Activated T-helper 9 cell treated with anti-CD3 and anti-CD28 coated beads, Interleukin-2, amount 50 U/mL, for 16 hours (primary cell): ENCODE results near the gene CLK1.
"Not testable (repeated sequence)": the region's sequence is repeated elsewhere in the genome, so short reads cannot be mapped to it uniquely, and the experiment has no call there.

Experiments
- DNase-seq: peaks from one replicate; pipeline ENCODE4 v3.0.0-alpha.2; 2020; ENCODE audit warnings: low read depth

Gene CLK1

DNA sequence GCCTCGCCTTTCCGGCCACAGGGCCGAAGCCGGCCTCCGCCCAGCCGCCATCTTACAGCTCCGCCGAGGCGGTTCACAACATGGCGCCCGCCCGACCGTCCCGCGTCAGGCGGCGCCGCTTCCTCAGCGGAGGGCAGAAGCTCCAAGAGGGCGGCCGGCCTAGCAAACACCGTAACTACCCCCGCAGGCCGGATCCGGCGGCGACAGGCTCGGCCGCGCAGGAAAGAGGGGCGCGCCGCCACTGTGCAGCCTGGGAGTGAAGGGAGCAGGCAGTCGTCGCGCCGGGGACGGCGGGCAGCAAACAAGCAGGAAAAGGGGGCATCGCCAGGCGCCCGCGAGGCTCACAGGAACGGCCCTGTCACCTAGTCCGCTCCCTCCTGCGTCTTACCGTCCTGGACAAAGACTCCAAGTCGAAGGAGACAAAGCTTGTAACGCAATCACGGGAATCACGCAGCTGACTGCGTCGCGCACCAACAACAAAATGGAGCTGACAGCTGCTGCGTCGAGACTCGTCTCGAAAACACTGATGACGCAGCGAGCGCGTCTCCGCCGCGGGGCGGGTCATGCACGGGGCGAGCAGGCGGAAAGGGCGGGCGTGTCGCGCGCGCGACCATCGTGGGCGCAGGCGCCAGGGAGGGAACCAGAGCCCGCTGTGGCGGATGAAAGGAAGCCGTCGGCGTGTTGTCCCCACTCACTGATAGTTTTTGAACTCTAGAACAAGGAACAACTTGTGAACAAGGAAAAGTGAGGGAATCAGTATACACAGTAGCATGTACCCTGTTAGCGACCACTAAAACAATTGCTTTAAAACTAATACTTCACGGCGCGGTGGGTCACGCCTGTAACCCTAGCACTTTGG, at the start of gene CLK1:
Gene CLK1 (minus strand): TSS at position 483 of the 859 bp plus-strand sequence. CDS start 2,796 bp downstream, outside the sequence.
- DNase-seq = peak; percentile 97

DNA sequence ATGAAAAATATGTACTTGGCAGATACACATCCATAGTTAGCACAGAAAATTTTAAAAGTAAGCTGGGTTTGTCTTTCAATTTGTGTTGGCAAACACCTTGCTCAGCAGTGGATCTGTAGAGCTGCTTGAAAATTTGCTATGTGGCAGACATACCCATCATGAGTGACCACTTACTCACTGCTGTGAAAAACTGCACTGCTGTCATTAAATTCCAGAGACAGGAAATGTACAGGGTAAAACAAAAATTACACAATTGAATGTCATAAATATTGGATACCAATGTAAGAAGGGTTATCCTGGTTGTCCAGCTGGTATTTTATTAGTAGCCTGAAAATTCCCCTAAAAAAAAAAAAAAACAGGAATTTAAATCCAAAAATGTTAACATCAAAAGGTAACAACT, 49.2 kb upstream of the CLK1 start:
- DNase-seq = no peak

DNA sequence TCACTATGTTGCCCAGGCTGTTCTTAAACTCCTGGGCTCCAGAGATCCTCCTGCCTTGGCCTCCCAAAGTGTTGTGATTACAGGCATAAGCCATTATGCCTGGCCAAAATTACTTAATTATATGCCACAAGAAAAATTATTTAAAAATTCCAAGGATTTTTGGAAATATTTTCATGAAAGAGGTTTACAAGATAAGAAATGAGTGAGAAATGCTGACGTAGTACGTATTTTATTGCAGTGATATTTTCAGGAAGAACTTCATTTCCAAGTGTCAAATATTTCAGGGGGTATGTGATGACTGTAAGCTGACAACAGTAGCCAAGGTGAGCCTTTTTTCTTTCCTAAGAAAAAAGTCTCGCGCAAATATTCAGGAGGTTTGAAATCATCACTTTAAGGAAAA, 45.5 kb upstream of the CLK1 start:
- DNase-seq = no peak

DNA sequence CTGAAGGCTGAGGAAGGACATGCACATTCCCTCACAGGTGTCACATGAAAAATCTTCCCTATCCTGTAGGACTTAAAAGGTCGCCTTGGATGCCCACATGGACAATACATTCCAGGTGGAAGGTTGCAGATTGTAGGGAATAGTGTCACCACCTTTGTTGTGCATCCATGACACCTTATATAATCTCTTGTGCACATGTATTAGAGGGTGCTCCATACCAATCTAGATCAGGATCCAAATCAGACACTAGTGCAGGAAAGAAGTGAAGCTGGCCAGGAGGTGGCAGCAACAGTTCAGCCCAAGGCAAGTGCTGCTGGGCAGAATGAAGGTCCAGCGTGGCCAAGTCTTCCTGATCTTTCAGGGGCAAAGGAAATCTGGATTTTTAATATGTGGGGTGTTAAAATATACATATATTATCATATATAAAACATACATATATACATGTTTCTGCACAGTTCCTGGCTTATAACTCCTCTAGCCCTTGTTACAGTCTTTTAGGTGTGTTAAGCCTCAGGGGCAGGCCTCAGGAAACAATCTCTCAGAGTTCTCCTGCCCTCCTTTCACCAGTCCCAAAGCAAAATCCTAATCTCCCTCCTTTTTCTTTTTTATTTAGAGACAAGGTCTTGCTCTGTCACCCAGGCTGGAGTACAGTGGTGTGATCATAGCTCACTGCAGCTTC, 41.3 kb upstream of the CLK1 start:
- no peak for DNase-seq

DNA sequence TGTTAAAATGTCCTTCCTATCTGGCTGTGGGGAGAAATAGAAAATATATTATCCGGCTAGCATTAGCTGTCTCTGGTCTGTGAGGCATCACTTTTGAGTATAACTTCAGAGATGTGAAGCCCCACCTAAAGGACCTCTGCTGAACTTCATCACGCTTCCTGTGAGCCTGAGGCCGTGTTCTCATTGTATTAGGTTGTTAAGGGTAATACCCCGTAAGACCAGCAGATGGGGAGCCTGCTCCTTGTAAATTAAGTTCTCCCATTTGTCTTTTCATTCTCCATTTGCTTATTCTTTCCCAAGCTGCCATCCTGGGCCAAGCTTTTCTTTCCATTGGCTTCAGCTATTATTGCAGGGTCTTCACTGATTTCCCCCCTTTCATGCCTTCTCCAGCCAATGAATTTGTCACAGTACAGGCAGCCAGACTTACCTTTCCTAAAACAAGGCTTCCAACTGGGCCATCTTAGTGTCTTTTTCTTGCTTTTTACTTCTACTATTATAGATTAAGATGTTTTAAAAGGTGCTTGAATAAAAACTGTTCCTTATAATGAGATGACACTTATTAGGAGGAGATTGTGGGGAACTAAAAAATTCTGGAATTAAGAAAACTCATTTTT, 37.1 kb upstream of the CLK1 start:
- peak; percentile 44 for DNase-seq

DNA sequence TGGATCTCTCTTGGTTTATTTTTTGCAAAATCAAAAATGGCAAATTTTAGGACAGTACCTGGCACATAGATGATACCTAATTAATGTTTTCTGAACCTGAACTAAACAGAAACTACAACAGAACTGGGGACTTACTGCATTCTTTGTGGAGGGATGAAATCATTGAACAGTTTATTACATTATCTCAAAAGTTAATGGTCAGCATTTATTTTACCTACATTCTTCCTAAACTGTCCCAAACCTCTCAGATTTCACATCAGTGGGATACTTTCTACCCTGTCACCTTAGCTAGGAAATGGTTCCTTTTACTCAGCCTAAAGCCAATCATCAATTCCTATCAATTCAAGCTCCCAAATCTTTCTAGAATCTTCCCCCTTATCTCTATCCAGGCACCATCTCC, 35.0 kb upstream of the CLK1 start:
- no peak for DNase-seq

DNA sequence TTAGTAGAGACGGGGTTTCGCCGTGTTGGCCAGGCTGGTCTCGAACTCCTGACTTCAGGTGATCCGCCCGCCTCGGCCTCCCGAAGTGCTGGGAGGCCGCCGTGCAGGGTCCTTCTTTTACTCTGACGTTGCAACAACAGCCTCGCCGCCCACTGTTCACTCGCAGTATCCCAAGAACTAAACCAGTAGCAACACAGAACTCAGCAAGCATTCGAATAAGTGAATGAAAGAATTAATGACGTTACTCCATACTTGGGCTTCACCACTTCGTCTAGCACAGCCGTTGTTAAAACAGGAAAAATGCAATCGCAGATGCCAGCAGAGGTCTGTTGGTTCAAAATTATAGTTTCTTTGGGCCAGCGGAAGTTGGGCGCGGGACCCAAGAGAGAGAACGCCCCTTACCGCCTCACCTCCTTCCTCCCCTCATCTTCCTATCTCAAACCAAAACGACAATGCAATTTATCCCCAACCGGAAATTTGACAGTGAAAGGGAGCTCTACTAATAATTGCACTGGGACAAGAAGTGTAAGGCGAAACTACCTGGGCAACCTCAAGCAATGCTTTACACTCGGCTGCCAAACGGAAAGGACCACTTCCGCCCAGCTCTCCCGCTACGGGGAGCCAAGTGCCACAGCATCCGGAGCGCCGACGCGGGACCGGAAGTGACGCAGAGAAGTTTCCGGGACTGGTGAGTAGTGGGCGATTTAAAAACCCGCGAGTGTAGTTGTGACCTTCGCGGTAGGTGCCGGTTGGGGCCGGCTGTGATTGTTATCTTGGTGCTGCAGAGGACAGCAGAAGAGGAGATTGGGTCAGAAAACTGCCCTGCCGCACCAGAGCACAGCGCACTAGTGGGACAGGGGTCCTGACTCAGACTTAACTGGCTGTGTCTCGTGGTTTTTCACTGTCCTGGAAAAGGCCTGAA, 24.5 kb upstream of the CLK1 start, which contains the start of the genes NIF3L1 and PPIL3:
Gene NIF3L1 (plus strand): TSS at position 668 of the 922 bp plus-strand sequence. CDS start 2,573 bp downstream, outside the sequence.
Gene PPIL3 (minus strand): TSS at position 374 of the 922 bp plus-strand sequence. CDS start 1,462 bp downstream, outside the sequence.
- peak; percentile 96 for DNase-seq

DNA sequence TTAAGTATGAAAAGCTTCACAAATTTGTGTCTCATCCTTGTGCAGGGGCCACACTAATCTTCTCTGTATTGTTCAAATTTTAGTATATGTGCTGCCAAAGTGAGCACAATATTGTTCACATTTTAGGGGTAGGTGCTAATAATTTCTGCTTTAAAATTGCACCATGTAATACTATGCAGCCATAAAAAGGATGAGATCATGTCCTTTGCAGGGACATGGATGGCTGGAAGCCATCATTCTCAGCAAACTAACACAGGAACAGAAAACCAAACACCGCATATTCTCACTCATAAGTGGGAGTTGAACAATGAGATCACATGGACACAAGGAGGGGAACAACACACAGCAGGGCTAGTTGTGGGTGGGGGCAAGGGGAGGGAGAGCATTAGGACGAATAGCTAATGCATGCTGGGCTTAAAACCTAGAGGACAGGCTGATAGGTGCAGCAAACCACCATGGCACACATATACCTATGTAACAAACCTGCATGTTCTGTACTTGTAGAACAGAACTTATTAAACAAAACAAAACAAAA, 17.3 kb upstream of the CLK1 start:
- DNase-seq = not testable (repeated sequence)

DNA sequence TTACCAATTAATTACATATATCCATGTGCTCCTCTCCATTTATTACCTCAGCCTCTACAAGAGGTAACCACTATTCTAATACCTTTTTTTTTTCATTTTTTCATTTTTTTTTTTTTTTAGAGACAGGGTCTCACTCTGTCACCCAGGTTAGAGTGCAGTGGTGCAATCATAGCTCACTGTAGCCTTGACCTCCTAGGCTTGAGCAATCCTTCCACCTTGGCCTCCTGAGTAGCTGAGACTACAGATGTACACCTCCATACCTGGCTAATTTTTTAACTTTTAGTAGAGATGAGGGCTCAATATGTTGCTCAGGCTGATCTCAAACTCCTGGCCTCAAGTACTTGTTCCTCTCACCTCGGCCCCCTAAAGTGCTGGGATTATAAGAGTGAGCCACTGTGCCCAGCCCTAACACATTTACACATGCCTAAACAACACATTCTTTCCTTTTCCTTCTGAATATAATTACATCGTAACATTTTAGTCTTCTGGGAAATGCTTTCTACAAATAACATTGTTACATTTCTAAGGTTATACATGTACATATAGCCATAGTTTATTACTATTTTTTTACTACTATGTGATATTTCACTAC, 13.9 kb upstream of the CLK1 start:
- no peak for DNase-seq

DNA sequence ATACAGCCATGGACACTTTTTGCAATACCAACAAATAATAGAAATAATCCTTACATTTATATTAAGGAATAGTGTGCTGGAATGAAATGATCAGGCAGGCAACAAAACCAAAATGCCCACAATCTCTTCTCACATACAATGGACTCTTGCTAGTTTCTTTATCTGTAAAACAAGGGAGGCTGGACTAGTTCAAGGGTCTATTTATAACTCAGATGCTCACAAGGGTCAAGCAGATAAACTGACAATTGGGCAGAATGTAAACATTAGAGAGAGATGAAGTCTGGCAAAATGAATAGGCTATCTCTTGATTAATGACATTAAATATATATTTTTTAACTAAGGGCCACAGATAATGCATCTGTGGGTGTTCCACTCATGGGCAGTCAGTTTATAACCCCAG, 13.0 kb upstream of the CLK1 start:
- DNase-seq = no peak

DNA sequence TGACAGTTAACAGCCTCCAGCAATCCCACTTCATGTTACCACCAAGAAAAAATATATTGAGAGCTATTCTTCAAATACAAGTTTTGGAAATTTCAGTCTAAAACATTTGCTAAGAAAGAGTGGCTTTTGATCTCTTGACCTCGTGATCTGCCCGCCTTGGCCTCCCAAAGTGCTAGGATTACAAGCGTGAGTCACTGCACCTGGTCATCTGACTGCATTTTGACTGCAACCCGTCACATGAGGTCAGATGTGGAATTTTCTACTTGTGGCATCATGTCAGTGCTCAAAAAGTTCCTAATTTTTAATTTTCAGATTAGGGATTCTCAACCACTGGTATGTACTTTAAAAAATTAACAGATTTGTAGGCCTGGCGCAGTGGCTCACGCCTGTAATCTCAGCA, 9.1 kb upstream of the CLK1 start:
- no peak for DNase-seq

DNA sequence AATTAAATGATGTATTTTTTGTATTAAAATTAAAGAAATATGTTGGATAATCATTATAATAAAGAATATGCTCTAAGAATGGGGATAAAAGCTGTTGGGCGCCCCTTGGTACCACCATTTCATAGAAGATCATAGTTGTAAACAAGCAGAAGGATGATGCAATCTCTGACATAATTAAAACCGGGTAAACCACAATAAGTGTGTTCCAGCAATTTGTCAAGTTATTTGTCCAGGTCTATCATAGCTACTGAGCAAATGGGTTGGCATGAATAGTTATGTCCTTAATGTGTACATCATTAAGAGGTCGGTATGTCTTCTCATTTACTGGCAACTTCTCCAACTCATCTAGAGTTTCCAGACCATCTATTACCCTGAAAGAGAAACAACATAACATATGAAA, 6.7 kb upstream of the CLK1 start:
- DNase-seq = no peak

DNA sequence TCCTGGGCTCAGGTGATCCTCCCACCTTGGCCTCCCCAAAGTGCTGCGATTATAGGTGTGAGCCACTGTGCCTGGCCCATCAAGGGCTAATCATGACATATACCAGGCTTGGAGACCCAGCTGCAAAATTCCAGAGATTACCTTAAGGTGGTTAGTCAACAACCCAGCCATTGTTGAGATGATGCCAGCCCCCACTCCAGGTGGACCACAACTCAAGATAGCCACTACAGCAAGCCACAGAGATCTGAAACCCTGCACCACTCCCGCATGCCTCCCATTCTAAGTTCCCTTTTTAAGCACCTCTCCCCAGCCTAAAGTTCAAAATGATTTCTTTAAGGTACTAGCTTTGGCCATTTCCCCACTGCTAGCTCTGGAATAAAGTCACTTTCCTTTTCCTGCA, 4.6 kb upstream of the CLK1 start:
- DNase-seq = no peak

DNA sequence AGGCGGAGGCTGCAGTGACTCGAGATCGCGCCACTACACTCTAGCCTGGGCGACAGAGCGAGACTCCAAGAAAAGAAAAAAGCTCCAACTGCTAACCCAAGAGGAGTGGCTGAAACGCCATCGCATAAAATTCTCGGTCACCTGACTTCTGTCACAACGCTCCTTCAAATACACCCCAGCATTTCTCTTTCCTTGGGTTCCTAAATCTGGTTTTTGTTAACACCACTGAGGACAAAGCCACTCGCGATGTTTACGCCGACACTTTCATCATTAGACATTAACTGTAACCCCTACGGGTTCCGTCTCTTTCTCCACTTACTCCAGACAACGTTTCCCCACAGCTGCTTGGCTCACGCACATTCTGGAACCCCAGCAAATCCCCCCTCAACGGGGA, 679 bp downstream of the CLK1 start:
- no peak for DNase-seq

DNA sequence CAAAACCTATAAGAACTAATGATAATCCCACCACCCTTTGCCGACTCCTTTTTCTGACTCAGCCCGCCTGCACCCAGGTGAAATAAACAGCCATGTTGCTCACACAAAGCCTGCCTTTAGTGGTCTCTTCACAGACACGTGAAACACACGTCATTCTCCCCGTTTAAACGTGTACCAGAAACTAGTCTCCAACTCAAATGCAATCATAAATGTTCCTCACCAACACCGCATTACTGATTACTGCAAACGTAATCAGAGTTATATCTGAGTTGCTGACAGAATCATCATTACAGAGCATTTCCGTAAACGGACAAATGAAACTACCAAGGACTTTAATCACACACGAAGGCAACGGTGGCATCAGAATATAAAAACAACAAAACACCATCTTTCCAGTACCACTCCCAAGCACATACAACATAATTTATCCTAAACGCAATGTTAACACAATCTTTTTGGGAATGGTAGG, 1.9 kb downstream of the CLK1 start:
- peak; percentile 35 for DNase-seq

DNA sequence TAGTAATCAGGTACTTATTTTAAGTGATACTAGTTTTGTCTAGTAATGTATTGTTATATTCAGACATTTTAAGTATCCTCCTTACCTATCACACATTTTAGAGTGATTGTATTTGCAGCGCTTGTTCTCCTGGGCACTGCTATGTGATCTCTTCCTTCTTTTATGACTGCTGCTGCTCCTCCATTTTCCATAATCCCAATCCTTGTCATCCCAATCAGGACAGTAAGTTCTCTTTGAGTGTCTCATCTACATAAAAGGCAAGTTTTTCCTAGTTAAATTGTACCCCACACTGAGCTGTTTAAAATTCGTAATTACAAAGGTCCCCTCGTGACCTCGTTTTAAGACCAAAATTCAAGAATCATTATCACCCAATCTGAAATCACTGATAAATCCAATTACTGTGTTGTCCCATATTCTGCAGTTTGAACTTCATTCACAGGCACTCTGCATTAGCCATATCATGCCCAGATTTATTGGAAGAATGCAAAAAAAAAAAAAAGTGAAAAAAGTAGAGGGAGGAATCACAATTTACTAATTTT, 2.8 kb downstream of the CLK1 start:
- no peak for DNase-seq

DNA sequence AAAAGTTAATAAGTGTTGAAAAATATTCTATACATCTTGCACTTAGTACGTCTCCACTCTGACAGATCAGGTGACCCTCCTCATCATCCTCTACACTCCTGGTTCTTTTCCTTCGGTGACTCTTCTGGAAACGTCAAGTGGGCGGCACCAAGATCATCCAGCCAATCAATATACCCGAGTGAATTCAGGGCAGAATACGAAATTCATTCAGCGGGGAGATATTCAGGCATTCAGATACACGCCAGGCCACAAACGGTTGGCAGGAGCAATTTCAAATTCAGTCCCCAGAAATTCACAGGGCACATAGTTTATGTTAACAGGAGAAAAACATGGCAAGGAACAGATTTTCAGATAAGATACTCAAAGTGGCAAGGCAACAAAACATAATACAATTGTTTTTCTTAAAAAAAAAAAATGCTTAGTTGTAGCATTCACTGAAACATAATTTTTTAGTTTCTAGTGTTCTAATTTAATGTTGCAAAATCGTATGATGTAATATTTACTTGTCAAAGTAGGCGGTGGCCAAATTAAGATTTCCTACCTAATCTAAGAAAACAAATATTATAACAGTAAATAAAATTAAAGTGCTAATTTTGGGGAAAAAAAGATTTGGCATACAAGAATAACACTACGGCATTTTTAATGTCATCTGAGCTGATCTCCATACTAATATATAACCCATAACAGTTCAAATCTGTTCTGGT, 4.2 kb downstream of the CLK1 start:
- no peak for DNase-seq

DNA sequence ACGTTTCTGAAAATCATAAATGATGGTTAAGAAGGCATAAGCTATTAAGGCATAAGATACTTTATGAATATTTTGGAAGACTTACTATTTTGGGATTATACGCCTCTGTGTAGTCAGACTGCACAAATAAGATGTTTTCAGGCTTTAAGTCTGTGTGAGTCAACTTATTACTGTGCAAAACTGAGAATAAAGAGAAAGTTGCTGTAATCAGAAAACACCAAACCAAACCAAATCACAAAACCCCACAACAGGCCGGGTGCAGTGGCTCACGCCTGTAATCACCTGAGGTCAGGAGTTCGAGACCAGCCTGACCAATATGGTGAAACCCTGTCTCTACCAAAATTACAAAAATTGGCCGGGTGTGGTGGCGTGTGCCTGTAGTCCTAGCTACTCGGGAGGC, 7.7 kb downstream of the CLK1 start:
- DNase-seq = no peak

DNA sequence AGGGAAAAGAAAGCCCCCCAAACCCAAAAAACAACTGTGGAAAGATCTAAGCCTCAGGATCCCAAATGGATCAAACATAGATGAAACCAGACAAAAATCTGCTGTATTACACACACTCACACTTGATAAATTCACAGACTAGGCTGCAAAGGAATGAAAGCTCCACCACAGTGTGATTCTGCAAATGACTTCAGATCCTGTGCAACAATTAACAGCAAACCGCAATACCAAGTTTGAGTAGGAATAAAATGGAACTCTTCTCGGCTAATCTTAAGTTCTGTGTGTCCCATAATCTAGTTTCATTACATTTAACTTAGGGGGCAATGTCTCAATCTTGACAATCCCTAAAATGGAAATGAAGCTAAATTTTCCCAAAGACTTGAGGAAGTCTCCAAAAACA, 11.9 kb downstream of the CLK1 start:
- DNase-seq = no peak
